OCI-LY7 (cell line): ENCODE measurements around the gene CKAP2L. TPM values are rescaled to one million over a fixed set of nuclear protein-coding genes. Genes with fewer than 3 reads are reported as not detected.

ENCODE experiments used
- Bru-seq: library from RNA; stranded (reverse); fragments of 400-500 nt; gene quantifications from one replicate; lab custom pipeline; 2021; lab: Mats Ljungman, UMichigan
- BruChase-seq, 2 experiments: library from RNA; stranded (reverse); fragments of 400-500 nt; gene quantifications; one replicate each; lab custom pipeline; 2021; lab: Mats Ljungman, UMichigan
- BruUV-seq: library from RNA; stranded (reverse); fragments of 400-500 nt; replicated peaks from 2 replicates; lab custom pipeline; 2021; lab: Mats Ljungman, UMichigan
- CTCF ChIA-PET: fragments of 300-600 bp; sonication (Branson Sonifier 250); formaldehyde crosslinking; loops from one replicate; lab custom pipeline; 2022; ENCODE audit warnings: antibody characterized with exemption; ENCODE audit not compliant: unreplicated experiment; lab: Charles Lee
- POLR2A ChIA-PET: fragments of 300-600 bp; sonication (Branson Sonifier 250); formaldehyde crosslinking; loops from one replicate; lab custom pipeline; 2022; ENCODE audit warnings: antibody characterized with exemption; lab: Charles Lee
- DNase-seq: peaks from one replicate; pipeline ENCODE4 v3.0.0-alpha.2; 2015; ENCODE audit warnings: low spot score
- H2AFZ ChIP-seq: fragments of 200-600 bp; sonication (generic), shearing (Covaris generic); 2 replicates; pipeline ENCODE4 v1.6.1; 2014; ENCODE audit warnings: mild to moderate bottlenecking, antibody characterized with exemption, low read length, moderate library complexity
- H3K27ac ChIP-seq: fragments of 200-600 bp; sonication (generic); 2 replicates; pipeline ENCODE4 v1.5.1; 2014; ENCODE audit warnings: mixed run types, low read depth, mild to moderate bottlenecking, moderate library complexity, low read length, inconsistent platforms; ENCODE audit not compliant: poor library complexity, severe bottlenecking
- H3K36me3 ChIP-seq: fragments of 200-600 bp; sonication (generic); 2 replicates; pipeline ENCODE4 v1.6.1; 2014; ENCODE audit warnings: mild to moderate bottlenecking, antibody characterized with exemption, low read length, moderate library complexity, mixed read lengths; ENCODE audit not compliant: insufficient read depth
- H3K4me1 ChIP-seq: fragments of 200-600 bp; sonication (generic); 2 replicates; pipeline ENCODE4 v1.5.1; 2014; ENCODE audit warnings: mild to moderate bottlenecking, low read length; ENCODE audit not compliant: insufficient read depth, poor library complexity, severe bottlenecking
- H3K4me2 ChIP-seq: fragments of 200-600 bp; sonication (generic); 2 replicates; pipeline ENCODE4 v1.6.1; 2014; ENCODE audit warnings: mild to moderate bottlenecking, low read length
- H3K4me3 ChIP-seq: fragments of 200-600 bp; sonication (generic); 2 replicates; pipeline ENCODE4 v1.5.1; 2014; ENCODE audit warnings: mild to moderate bottlenecking, low read depth, low read length; ENCODE audit not compliant: poor library complexity, severe bottlenecking
- H3K79me2 ChIP-seq: fragments of 200-600 bp; sonication (generic); 2 replicates; pipeline ENCODE4 v1.6.1; 2016; ENCODE audit warnings: low read depth, mild to moderate bottlenecking, low read length, moderate library complexity, mixed read lengths; ENCODE audit not compliant: insufficient read depth
- H3K9me2 ChIP-seq: fragments of 200-600 bp; sonication (generic); 2 replicates; pipeline ENCODE4 v1.6.1; 2016; ENCODE audit warnings: mild to moderate bottlenecking, low read length, mixed read lengths; ENCODE audit not compliant: insufficient read depth
- H3K9me3 ChIP-seq: fragments of 200-600 bp; sonication (generic); 2 replicates; pipeline ENCODE4 v1.6.1; 2014; ENCODE audit warnings: mild to moderate bottlenecking, mixed run types, low read length, mixed read lengths
- H4K20me1 ChIP-seq: fragments of 200-600 bp; sonication (generic); 2 replicates; pipeline ENCODE4 v1.6.1; 2014; ENCODE audit warnings: mild to moderate bottlenecking, antibody characterized with exemption, low read length, moderate library complexity, mixed read lengths; ENCODE audit not compliant: insufficient read depth
- CTCF ChIP-seq: fragments of 200-600 bp; sonication (generic); conservative IDR thresholded peaks from 2 replicates; pipeline ENCODE4 v1.5.1; 2014; ENCODE audit warnings: mild to moderate bottlenecking, antibody characterized with exemption, low read length, moderate library complexity, mixed read lengths
- EZH2phosphoT487 ChIP-seq: fragments of 200-600 bp; sonication (generic); IDR thresholded peaks from 2 replicates; pipeline ENCODE4 v1.6.1; 2018; ENCODE audit warnings: low read depth, borderline replicate concordance, mild to moderate bottlenecking, mixed run types, antibody characterized with exemption, low read length, moderate library complexity, mixed read lengths
- intact Hi-C: fragments of 100-400 bp; cut with micrococcal nuclease; formaldehyde crosslinking; loops from one replicate; pipeline ENCODE4 v1.10.0; 2022; ENCODE audit not compliant: unreplicated experiment
- long read RNA-seq: library from polyadenylated mRNA; stranded (forward); transcript quantifications from one replicate; pipeline ENCODE4 v2.0.0, GENCODE V29; 2022
- total RNA-seq, 2 experiments: library from RNA; depleted of rRNA in 1 of 2; stranded (reverse); fragments of >200 nt in 1 of 2; shearing (Covaris generic) in 1 of 2; gene quantifications; 2 replicates each; pipeline ENCODE4 v1.2.3, GENCODE V29; 2014 to 2022

Gene CKAP2L, protein sequence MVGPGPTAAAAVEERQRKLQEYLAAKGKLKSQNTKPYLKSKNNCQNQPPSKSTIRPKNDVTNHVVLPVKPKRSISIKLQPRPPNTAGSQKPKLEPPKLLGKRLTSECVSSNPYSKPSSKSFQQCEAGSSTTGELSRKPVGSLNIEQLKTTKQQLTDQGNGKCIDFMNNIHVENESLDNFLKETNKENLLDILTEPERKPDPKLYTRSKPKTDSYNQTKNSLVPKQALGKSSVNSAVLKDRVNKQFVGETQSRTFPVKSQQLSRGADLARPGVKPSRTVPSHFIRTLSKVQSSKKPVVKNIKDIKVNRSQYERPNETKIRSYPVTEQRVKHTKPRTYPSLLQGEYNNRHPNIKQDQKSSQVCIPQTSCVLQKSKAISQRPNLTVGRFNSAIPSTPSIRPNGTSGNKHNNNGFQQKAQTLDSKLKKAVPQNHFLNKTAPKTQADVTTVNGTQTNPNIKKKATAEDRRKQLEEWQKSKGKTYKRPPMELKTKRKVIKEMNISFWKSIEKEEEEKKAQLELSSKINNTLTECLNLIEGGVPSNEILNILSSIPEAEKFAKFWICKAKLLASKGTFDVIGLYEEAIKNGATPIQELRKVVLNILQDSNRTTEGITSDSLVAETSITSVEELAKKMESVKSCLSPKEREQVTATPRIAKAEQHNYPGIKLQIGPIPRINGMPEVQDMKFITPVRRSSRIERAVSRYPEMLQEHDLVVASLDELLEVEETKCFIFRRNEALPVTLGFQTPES
- total RNA-seq (2014; rRNA removed; shearing (Covaris generic)) (28.8 and 31.8 TPM in 2 replicates), total RNA-seq (2022) (61.8 and 77.3 TPM in 2 replicates), Bru-seq, nascent RNA (percentile 93 among the genes with signal in this experiment), BruChase-seq, experiment 1, labeled RNA remaining after a 6-hour chase (percentile 79 among the genes with signal in this experiment), BruChase-seq, experiment 2, labeled RNA remaining after a 2-hour chase (percentile 92 among the genes with signal in this experiment)
- long read RNA-seq, full-length matches to known transcripts: 18 of 54 reads
- long read RNA-seq, partial matches to known transcripts: 20 of 54 reads
- long read RNA-seq, other reads (novel, unspliced or antisense): 16 of 54 reads

GRCh38 chr2:112764071-112765044, at the start of gene CKAP2L:
Gene CKAP2L (minus strand): TSS chr2:112764609. CDS start chr2:112764598, 11 bp downstream.
- TF ChIP-seq CTCF: no peak; the same call in 1 of the 2 replicates
- no peak for TF ChIP-seq EZH2phosphoT487
- Histone ChIP-seq H3K4me1 (peaks cover 25% of the 10 kb centered on the region), H3K79me2 (peaks cover 38% of the 10 kb centered on the region), H3K9me3 (peaks cover 9% of the 10 kb centered on the region; the same call in 1 of the 2 replicates), H4K20me1 (peaks cover 7% of the 10 kb centered on the region; the same call in 1 of the 2 replicates), H3K4me3 (peak within 1 kb of the TSS; percentile 82), H3K27ac (peak within 1 kb of the TSS; percentile 75), H3K4me2 (peak within 1 kb of the TSS; percentile 90), H3K9me2 (no peaks in the 10 kb centered on the region), H2AFZ (peak within 1 kb of the TSS; percentile 85), H3K36me3 (peaks cover 36% of the 10 kb centered on the region)
- BruUV-seq: TSS peak; percentile 68
- peak; percentile 99 for DNase-seq
- POLR2A ChIA-PET: interaction anchor here (0.6 to 1.0 kb wide), 3 partner anchors 27 to 119 kb away, joined by 3 to 4 read pairs (median 3); no protein-coding TSS in a partner anchor
- CTCF ChIA-PET: interaction anchor here (0.7 kb wide), 1 partner anchor 15 kb away, joined by 3 read pairs; no protein-coding TSS in a partner anchor
- intact Hi-C loops: loop anchor here (1.0 to 5.0 kb wide), 3 partner anchors 117 to 882 kb away; partner anchors contain the start of genes ANAPC1 and SLC20A1

DNA sequence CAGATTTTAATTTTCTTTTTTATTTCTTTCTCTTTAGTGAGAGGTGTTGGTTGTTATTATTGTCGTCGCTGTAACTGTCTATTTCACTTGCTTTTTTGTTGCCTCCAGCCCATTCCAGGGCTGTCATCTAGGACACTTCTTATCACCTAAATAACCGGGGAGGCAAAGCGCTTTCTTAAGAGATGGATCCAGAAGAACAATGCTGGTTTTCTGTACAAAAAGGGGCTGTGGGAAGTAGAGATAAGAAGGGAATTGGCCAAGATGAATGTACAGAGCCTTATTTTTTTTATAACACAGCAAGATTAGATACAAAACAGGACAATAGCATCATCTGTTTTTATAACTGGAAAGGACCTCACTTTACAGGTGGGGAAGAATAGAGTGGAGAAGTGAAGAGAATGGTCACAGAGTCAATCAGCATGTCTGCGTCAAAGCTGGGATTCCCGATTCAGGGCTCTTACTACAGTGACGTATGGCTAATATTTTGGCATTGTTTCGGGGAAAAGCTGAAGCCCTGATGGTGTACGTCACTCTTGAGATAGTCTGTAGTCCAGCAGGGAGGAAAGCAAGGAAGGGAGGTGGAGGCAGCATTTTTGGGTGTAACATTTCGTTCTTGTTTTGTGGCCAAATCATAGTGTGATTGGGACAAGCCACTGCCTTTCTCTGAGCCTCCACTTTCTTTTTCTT, 49.0 kb upstream of the CKAP2L start:
- DNase-seq: no peak
- BruUV-seq: no TSS peak
- Histone ChIP-seq H3K4me3 (no peak overlapping the region), H3K36me3 (no peaks in the 10 kb centered on the region), H3K27ac (no peak overlapping the region), H3K9me2 (no peaks in the 10 kb centered on the region), H3K9me3 (no peaks in the 10 kb centered on the region), H3K4me2 (no peak overlapping the region), H4K20me1 (no peaks in the 10 kb centered on the region), H3K79me2 (no peaks in the 10 kb centered on the region), H3K4me1 (peaks cover 10% of the 10 kb centered on the region), H2AFZ (no peak overlapping the region)
- TF ChIP-seq CTCF (no peak), EZH2phosphoT487 (no peak)
- intact Hi-C loops: no loop called here
- ChIA-PET POLR2A (no interaction called here), CTCF (no interaction called here)
